ENCODE measurements around the gene MLH1. TPM values are rescaled to one million over a fixed set of nuclear protein-coding genes. Genes with fewer than 3 reads are reported as not detected.
A peak's percentile ranks its signal among the peaks of the same experiment; 100 is the strongest.

The MLH1 gene
- total and polyA plus RNA-seq, 10 of the 15 experiments (the other 5 are each of a cell fraction or from before 2014, with no cell fraction given), result 58.6 to 109 (median 81.4) TPM

- no peak for TF ChIP-seq JUND (IDR thresholded peaks at IDR 0.05; ENCODE audit: low read depth, low read length)
- no peak for TF ChIP-seq USF2 (IDR thresholded peaks at IDR 0.05; ENCODE audit: borderline replicate concordance, low read depth, low read length)
- TF ChIP-seq SRF (IDR thresholded peaks at IDR 0.05; ENCODE audit: low read depth in 2 of 2, low read length in 2 of 2), result no peak
- TF ChIP-seq TCF7 (IDR thresholded peaks at IDR 0.05; ENCODE audit: borderline replicate concordance), result no peak
- no peak for TF ChIP-seq ZSCAN29 (IDR thresholded peaks at IDR 0.05)
- no peak for TF ChIP-seq RCOR1 (conservative IDR thresholded peaks at IDR 0.05; ENCODE audit: low read depth, low read length)
- no peak for TF ChIP-seq KDM1A (IDR thresholded peaks at IDR 0.05; ENCODE audit: borderline replicate concordance)
- TF ChIP-seq, protein P1, sequence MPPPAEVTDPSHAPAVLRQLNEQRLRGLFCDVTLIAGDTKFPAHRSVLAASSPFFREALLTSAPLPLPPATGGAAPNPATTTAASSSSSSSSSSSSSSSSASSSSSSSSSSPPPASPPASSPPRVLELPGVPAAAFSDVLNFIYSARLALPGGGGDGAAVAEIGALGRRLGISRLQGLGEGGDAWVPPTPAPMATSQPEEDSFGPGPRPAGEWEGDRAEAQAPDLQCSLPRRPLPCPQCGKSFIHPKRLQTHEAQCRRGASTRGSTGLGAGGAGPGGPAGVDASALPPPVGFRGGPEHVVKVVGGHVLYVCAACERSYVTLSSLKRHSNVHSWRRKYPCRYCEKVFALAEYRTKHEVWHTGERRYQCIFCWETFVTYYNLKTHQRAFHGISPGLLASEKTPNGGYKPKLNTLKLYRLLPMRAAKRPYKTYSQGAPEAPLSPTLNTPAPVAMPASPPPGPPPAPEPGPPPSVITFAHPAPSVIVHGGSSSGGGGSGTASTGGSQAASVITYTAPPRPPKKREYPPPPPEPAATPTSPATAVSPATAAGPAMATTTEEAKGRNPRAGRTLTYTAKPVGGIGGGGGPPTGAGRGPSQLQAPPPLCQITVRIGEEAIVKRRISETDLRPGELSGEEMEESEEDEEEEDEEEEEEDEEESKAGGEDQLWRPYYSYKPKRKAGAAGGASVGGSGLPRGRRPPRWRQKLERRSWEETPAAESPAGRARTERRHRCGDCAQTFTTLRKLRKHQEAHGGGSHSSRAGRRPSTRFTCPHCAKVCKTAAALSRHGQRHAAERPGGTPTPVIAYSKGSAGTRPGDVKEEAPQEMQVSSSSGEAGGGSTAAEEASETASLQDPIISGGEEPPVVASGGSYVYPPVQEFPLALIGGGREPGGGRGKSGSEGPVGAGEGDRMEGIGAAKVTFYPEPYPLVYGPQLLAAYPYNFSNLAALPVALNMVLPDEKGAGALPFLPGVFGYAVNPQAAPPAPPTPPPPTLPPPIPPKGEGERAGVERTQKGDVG (CRISPR knock-in tag; IDR thresholded peaks at IDR 0.05), result no peak
- no peak for TF ChIP-seq TARDBP (IDR thresholded peaks at IDR 0.05; ENCODE audit: borderline replicate concordance)
- TF ChIP-seq ATF3 (IDR thresholded peaks at IDR 0.05; ENCODE audit: borderline replicate concordance, extremely low read depth, low read depth, low read length), result no peak
- no peak for TF ChIP-seq BCL3 (IDR thresholded peaks at IDR 0.05; ENCODE audit: borderline replicate concordance, insufficient read depth, low read depth, low read length, poor library complexity, severe bottlenecking)
- no peak for TF ChIP-seq RUNX3 (IDR thresholded peaks at IDR 0.05; ENCODE audit: low read length)
- TF ChIP-seq, protein P2, sequence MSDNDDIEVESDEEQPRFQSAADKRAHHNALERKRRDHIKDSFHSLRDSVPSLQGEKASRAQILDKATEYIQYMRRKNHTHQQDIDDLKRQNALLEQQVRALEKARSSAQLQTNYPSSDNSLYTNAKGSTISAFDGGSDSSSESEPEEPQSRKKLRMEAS (IDR thresholded peaks at IDR 0.05; ENCODE audit: low read depth, low read length), result peak; percentile 37; the same call in 1 of the 2 replicates
- TF ChIP-seq, protein P3, sequence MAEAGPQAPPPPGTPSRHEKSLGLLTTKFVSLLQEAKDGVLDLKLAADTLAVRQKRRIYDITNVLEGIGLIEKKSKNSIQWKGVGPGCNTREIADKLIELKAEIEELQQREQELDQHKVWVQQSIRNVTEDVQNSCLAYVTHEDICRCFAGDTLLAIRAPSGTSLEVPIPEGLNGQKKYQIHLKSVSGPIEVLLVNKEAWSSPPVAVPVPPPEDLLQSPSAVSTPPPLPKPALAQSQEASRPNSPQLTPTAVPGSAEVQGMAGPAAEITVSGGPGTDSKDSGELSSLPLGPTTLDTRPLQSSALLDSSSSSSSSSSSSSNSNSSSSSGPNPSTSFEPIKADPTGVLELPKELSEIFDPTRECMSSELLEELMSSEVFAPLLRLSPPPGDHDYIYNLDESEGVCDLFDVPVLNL (IDR thresholded peaks at IDR 0.05; ENCODE audit: low read depth, low read length), result no peak
- no peak for TF ChIP-seq TAF1 (IDR thresholded peaks at IDR 0.05; ENCODE audit: borderline replicate concordance, low read depth, low read length)
- TF ChIP-seq EZH2 (IDR thresholded peaks at IDR 0.05; ENCODE audit: borderline replicate concordance, control insufficient read depth, low read depth, low read length), result no peak
- no peak for TF ChIP-seq SMC3 (IDR thresholded peaks at IDR 0.05; ENCODE audit: borderline replicate concordance, low read length)
- peak in 1 of 2 experiments; percentile 45; a peak in 1 of 4 replicates for TF ChIP-seq EP300 (IDR thresholded peaks at IDR 0.05; ENCODE audit: borderline replicate concordance in 1 of 2, control insufficient read depth in 1 of 2, low read depth in 2 of 2, low read length in 2 of 2)
- TF ChIP-seq SMARCA5 (IDR thresholded peaks at IDR 0.05), result no peak
- no peak for TF ChIP-seq ATF2 (IDR thresholded peaks at IDR 0.05; ENCODE audit: low read length)
Observed at GRCh38 chr3:36969540-36970432, 23.5 kb upstream of the MLH1 start (continued).

All from GM12878 (cell line).